ENCODE measurements around the gene MBNL1.

The MBNL1 gene

GRCh38 chr3:152474585-152474984, 205.9 kb downstream of the MBNL1 start:
- no peak for DNase-seq (ENCODE audit: low read depth, low spot score)

DNA sequence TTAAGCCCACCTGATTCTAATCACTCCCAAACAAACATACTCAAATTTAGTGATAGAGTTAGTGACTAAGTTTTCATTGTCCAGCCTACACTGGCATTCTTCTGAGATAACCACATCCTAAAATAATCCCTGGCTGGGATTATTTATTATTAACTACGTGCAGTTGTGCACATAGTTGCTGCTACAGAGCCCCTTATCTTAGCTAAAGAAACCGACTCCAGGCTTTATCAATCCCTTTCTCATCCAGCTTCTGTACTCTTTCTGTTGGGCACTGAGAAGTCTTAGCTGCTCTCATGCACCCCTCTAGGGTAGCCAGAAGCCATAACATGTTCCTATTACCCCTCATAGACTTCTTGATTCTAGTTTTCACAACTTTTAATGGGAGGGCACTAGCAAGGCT, 208.7 kb downstream of the MBNL1 start:
- no peak for DNase-seq (ENCODE audit: low read depth, low spot score)

DNA sequence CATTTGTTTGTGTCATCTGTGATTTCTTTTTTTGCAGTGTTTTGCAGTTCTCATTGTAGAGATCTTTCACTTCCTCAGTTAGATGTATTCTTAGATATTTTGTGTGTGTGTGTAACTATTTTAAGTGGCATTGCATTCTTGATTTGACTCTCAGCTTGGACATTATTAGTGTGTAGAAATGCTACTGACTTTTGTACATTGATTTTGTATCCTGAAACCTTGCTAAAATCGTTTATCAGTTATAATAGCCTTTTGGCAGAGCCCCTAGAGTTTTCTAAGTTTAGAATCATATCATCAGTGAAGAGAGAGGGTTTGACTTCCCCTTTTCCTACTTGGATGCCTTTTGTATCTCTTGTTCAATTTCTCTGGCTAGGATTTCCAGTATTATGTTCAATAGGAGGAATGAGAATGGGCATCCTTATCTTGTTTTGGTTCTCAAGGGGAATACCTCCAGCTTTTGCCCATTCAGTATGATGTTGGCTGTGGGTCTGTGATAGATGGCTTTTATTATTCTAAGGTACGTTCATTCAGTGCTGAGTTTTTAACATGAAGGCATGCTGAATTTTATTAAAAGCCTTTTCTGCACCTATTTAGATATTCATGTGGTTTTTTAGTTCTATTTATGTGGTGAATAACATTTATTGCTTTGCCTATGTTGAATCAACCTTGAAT, 211.7 kb downstream of the MBNL1 start:
- DNase-seq (ENCODE audit: low read depth, low spot score) = no peak

GRCh38 chr3:152486364-152486763, 217.6 kb downstream of the MBNL1 start:
- no peak for DNase-seq (ENCODE audit: low read depth, low spot score)

DNA sequence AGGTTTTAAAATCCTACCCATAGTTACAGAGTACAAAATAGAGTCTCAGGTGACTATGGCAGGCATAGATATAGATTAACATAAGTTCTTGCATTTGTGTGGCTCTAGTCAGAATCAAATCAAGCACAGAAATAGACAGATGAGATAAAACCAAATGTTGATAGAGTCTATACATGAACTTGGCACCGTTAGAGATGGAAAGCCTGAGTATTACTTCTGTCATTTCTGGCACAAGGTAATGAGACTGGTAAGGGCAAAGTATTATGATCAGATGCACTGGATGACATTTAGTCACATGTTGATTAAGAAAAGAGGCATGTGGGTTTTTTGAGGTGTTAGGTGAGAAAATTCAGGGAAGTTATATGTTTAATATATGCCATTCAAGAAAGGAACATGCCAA, 219.7 kb downstream of the MBNL1 start:
- DNase-seq (ENCODE audit: low read depth, low spot score) = no peak

GRCh38 chr3:152491922-152492321, 223.2 kb downstream of the MBNL1 start:
- no peak for DNase-seq (ENCODE audit: low read depth, low spot score)

GRCh38 chr3:152496286-152496685, 227.6 kb downstream of the MBNL1 start:
- DNase-seq (ENCODE audit: low read depth, low spot score) = no peak

GRCh38 chr3:152496716-152497115, 228.0 kb downstream of the MBNL1 start:
- DNase-seq (ENCODE audit: low read depth, low spot score) = no peak

DNA sequence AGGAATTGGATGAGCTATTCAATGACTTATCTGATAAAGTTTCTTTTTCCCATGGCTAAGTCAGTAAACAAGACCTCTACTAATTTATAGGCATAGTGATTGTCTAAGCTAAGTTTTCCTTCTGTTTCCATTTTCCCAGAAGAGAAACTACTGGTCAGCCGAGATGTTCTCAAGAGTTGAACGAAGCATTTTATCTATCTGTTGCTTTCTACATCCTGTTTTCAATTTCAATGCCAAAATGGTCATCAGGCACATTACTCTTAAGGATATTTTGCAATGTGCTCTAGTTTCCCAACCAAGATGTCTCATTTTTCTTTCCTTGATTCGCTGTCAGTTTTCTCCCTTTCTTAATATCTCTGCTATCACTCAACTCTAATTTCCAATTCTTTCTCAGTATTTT, 228.7 kb downstream of the MBNL1 start:
- DNase-seq (ENCODE audit: low read depth, low spot score) = no peak

DNA sequence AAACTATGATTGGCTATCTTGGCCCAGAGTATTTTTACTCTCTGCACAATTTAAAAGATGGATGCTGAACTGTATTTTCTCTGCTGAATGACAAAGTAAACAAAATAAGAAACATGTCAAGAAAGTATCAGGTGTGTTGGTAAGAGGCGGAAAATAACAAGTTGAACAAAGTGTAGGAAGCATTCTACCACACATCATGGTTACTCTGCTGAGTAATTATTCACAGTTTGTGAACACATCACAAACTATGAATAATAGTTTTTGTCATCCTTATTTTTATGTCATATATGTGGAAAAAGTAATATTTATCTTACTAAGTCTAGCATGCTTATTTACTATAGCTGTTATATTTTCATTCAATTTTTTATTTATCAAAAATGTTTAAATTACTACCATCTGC, 229.2 kb downstream of the MBNL1 start:
- DNase-seq (ENCODE audit: low read depth, low spot score) = no peak

- no peak for DNase-seq (ENCODE audit: low read depth, low spot score)
These were observed 231.2 kb downstream of the MBNL1 start for GRCh38 chr3:152499791-152500385.

DNA sequence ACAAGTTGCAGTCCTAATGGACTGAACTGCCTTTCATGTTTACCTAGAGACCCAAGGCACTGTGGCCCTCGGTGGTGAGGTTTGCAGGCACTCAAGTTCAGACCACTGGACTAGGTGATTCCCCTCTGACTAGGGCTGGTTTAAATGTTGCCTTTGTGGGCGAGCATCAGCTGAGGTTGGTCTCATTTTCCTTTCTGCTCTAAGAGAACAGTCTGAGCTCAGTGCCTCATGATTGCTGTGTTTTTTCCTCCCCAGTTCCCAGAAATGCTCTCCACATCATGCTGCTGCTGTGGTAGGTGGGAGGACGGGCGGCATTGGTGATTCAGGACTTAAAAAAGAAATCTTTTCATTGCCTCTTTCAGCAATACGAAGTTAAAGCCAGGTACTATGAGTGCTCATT, 237.2 kb downstream of the MBNL1 start:
- no peak for DNase-seq (ENCODE audit: low read depth, low spot score)

DNA sequence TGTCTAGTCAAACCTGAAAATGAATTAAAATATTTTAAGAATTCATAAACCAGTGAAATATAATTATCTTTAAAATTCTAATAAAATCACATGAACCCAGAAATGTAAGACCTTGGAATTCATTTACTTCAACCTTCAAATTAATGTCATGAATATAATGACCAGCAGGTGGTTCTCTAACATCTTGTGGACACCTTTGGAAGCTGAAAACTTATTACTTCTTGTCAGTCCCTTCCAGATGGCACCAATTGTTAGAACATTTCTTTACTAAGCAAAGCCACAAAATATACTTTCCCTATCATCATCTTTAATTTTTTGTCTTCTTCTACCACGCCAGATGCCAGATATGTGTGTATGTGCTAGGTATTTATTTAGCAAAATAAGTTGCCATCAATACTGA, 240.0 kb downstream of the MBNL1 start:
- no peak for DNase-seq (ENCODE audit: low read depth, low spot score)

DNA sequence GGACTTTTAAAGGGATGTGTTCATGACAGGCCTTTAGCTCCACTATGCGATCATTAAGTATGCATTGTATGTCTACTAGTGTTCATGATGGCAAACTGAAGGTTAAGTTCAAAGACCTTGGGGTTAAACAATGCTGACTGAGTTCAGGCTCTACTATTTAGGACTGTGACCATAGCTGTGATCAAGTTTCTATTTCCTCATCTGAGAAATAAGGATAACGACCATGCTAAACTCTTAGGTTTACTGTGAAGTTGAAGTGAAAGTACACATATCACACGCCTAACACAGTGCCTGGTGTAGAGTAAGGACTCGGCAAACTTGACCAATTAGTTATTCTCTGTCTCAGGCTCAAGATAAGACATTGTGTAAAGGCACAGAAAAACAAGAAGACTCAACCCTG, 243.2 kb downstream of the MBNL1 start:
- DNase-seq (ENCODE audit: low read depth, low spot score) = no peak

- no peak for DNase-seq (ENCODE audit: low read depth, low spot score)
These were observed 244.7 kb downstream of the MBNL1 start for GRCh38 chr3:152513301-152513960.

Measured in iPS DF 19.7 (cell line).